SH-SY5Y (cell line): ENCODE results near the gene AHI1.

Experiments used
- GATA2 ChIP-seq: IDR thresholded peaks from 2 replicates; pipeline ENCODE4 v1.6.1; 2011; ENCODE audit warnings: mild to moderate bottlenecking, low read depth, low read length
- GATA3 ChIP-seq: IDR thresholded peaks from 2 replicates; pipeline ENCODE4 v1.6.1; 2011; ENCODE audit warnings: low read depth, mild to moderate bottlenecking, low read length, moderate library complexity

GRCh38 chr6:135465903-135466302, 31.6 kb downstream of the AHI1 start:
- TF ChIP-seq GATA3 = no peak
- no peak for TF ChIP-seq GATA2
